Measurements from ENCODE around the gene RUSC1. TPM values are rescaled to one million over a fixed set of nuclear protein-coding genes. Genes with fewer than 3 reads are reported as not detected.

Gene RUSC1
- total RNA-seq, 2 experiments from 2014 or later, result 10.7 to 11.8 TPM

- Mint-ChIP-seq H3K4me1 (ENCODE audit: low read depth) (no peaks in the 10 kb centered on the region), H3K4me3 (no peak overlapping the region), H3K36me3 (ENCODE audit: low read depth) (no peaks in the 10 kb centered on the region), H3K27me3 (peaks cover 26% of the 10 kb centered on the region), H3K9me3 (no peaks in the 10 kb centered on the region), H3K27ac (no peak overlapping the region)
- DNase-seq (no peak), ATAC-seq (ENCODE audit: poor library complexity) (no peak)
- ChIA-PET POLR2A (no interaction called here), CTCF (no interaction called here)
- Histone ChIP-seq H3K27me3 (ENCODE audit: control insufficient read depth in 1 of 2, insufficient read depth in 2 of 2, low read length in 2 of 2) (peaks cover 13 to 18% of the 10 kb centered on the region in 2 experiments), H3K9me3 (ENCODE audit: control insufficient read depth in 1 of 2, insufficient read depth in 1 of 2, low read length in 2 of 2) (peaks cover 0 to 10% of the 10 kb centered on the region in 2 experiments), H3K27ac (ENCODE audit: low read depth in 1 of 2, low read length in 2 of 2) (no peak overlapping the region), H3K36me3 (ENCODE audit: insufficient read depth, low read length) (no peaks in the 10 kb centered on the region), H3K4me3 (ENCODE audit: low read length) (no peak overlapping the region), H3K4me1 (ENCODE audit: insufficient read depth, low read length) (peaks cover 7% of the 10 kb centered on the region)
- no peak for TF ChIP-seq CTCF (IDR thresholded peaks at IDR 0.05)
- intact Hi-C loops (cut with DNase I, micrococcal nuclease), result no loop called here
Measured at GRCh38 chr1:155300024-155300423, 20.7 kb upstream of the RUSC1 start.

GRCh38 chr1:155300553-155301329, 20.0 kb upstream of the RUSC1 start:
- Mint-ChIP-seq H3K36me3 (ENCODE audit: low read depth) (no peaks in the 10 kb centered on the region), H3K4me3 (no peak overlapping the region), H3K27ac (no peak overlapping the region), H3K27me3 (peaks cover 21% of the 10 kb centered on the region), H3K9me3 (no peaks in the 10 kb centered on the region), H3K4me1 (ENCODE audit: low read depth) (no peaks in the 10 kb centered on the region)
- ChIA-PET POLR2A (no interaction called here), CTCF (interaction anchor here (1.5 kb wide), 1 partner anchor 50 kb away, joined by 4 read pairs; no protein-coding TSS in a partner anchor)
- no peaks in the 10 kb centered on the region for H3K36me3 ChIP-seq (ENCODE audit: insufficient read depth, low read length)
- H3K27me3 ChIP-seq (ENCODE audit: control insufficient read depth in 1 of 2, insufficient read depth in 2 of 2, low read length in 2 of 2), result peaks cover 6 to 10% of the 10 kb centered on the region in 2 experiments
- intact Hi-C loops (cut with DNase I, micrococcal nuclease), result no loop called here
- ATAC-seq (ENCODE audit: poor library complexity), result no peak
- no peak overlapping the region for H3K27ac ChIP-seq (ENCODE audit: low read depth in 1 of 2, low read length in 2 of 2)
- no peak overlapping the region for H3K4me3 ChIP-seq (ENCODE audit: low read length)
- no peak for DNase-seq
- no peaks in the 10 kb centered on the region for H3K4me1 ChIP-seq (ENCODE audit: insufficient read depth, low read length)
- H3K9me3 ChIP-seq (ENCODE audit: control insufficient read depth in 1 of 2, insufficient read depth in 1 of 2, low read length in 2 of 2), result peaks cover 0 to 3% of the 10 kb centered on the region in 2 experiments
- no peak for TF ChIP-seq CTCF (IDR thresholded peaks at IDR 0.05)

GRCh38 chr1:155301342-155301841, 19.3 kb upstream of the RUSC1 start, which contains the start of gene PKLR:
Gene PKLR, minus strand, starts transcription at chr1:155301438. Its CDS starts 43 bp downstream, at chr1:155301395.
- H3K27me3 Mint-ChIP-seq, result peaks cover 15% of the 10 kb centered on the region
- Histone ChIP-seq H3K36me3 (ENCODE audit: insufficient read depth, low read length) (no peaks in the 10 kb centered on the region), H3K4me1 (ENCODE audit: insufficient read depth, low read length) (no peaks in the 10 kb centered on the region), H3K27ac (ENCODE audit: low read depth in 1 of 2, low read length in 2 of 2) (no peak within 1 kb of the TSS), H3K9me3 (ENCODE audit: control insufficient read depth in 1 of 2, insufficient read depth in 1 of 2, low read length in 2 of 2) (no peaks in the 10 kb centered on the region), H3K27me3 (ENCODE audit: control insufficient read depth in 1 of 2, insufficient read depth in 2 of 2, low read length in 2 of 2) (peaks cover 3 to 6% of the 10 kb centered on the region in 2 experiments), H3K4me3 (ENCODE audit: low read length) (no peak within 1 kb of the TSS)
- ChIA-PET POLR2A (no interaction called here), CTCF (interaction anchor here (1.5 kb wide), 1 partner anchor 50 kb away, joined by 4 read pairs; no protein-coding TSS in a partner anchor)
- H3K27ac Mint-ChIP-seq, result no peak within 1 kb of the TSS
- H3K4me3 Mint-ChIP-seq, result no peak within 1 kb of the TSS
- no peaks in the 10 kb centered on the region for H3K9me3 Mint-ChIP-seq
- no peak for DNase-seq
- no peaks in the 10 kb centered on the region for H3K4me1 Mint-ChIP-seq (ENCODE audit: low read depth)
- intact Hi-C loops (cut with DNase I, micrococcal nuclease), result no loop called here
- no peaks in the 10 kb centered on the region for H3K36me3 Mint-ChIP-seq (ENCODE audit: low read depth)
- no peak for TF ChIP-seq CTCF (IDR thresholded peaks at IDR 0.05)
- no peak for ATAC-seq (ENCODE audit: poor library complexity)
